Endodermal cell (in vitro differentiated cells): Measurements from ENCODE around the gene GSTO1. TPM values are rescaled to one million over a fixed set of nuclear protein-coding genes. Genes with fewer than 3 reads are reported as not detected.

ENCODE experiments used
- DNase-seq: peaks from one replicate; pipeline ENCODE4 v3.0.0-alpha.2; 2017
- H3K27ac ChIP-seq: 2 replicates; pipeline ENCODE4 v1.5.1; 2013; ENCODE audit warnings: mild to moderate bottlenecking, low read depth, low read length, moderate library complexity
- H3K27me3 ChIP-seq: 2 replicates; pipeline ENCODE4 v1.6.1; 2013; ENCODE audit warnings: mild to moderate bottlenecking, low read length, moderate library complexity; ENCODE audit not compliant: insufficient read depth, control insufficient read depth, poor library complexity, severe bottlenecking
- H3K36me3 ChIP-seq: 2 replicates; pipeline ENCODE4 v1.7.0; 2013; ENCODE audit warnings: mild to moderate bottlenecking, low read length, moderate library complexity; ENCODE audit not compliant: control insufficient read depth, insufficient read depth
- H3K4me1 ChIP-seq: one replicate; pipeline ENCODE4 v1.7.0; 2013; ENCODE audit warnings: low read length; ENCODE audit not compliant: control insufficient read depth, insufficient read depth
- H3K4me3 ChIP-seq: 2 replicates; pipeline ENCODE4 v1.5.1; 2013; ENCODE audit warnings: mild to moderate bottlenecking, low read length, moderate library complexity
- H3K9ac ChIP-seq: 2 replicates; pipeline ENCODE4 v1.6.1; 2013; ENCODE audit warnings: mild to moderate bottlenecking, low read length, moderate library complexity; ENCODE audit not compliant: poor library complexity, severe bottlenecking; ENCODE audit errors: extremely low read depth
- H3K9me3 ChIP-seq: 2 replicates; pipeline ENCODE4 v1.6.1; 2013; ENCODE audit warnings: mild to moderate bottlenecking, low read length, moderate library complexity; ENCODE audit not compliant: control insufficient read depth
- H3K27ac Mint-ChIP-seq: 2 replicates; pipeline ENCODE4 v1.8.0; 2020; ENCODE audit warnings: mixed read lengths
- H3K27me3 Mint-ChIP-seq: 2 replicates; pipeline ENCODE4 v1.8.0; 2021; ENCODE audit warnings: mild to moderate bottlenecking, mixed read lengths; ENCODE audit not compliant: insufficient read depth
- H3K36me3 Mint-ChIP-seq: 2 replicates; pipeline ENCODE4 v1.8.0; 2020; ENCODE audit warnings: low read depth, mixed read lengths
- H3K4me1 Mint-ChIP-seq: 2 replicates; pipeline ENCODE4 v1.8.0; 2020; ENCODE audit warnings: mixed read lengths
- H3K4me3 Mint-ChIP-seq: 2 replicates; pipeline ENCODE4 v1.8.0; 2020; ENCODE audit warnings: mild to moderate bottlenecking, moderate library complexity, mixed read lengths
- H3K9me3 Mint-ChIP-seq: 2 replicates; pipeline ENCODE4 v1.8.0; 2020; ENCODE audit warnings: mild to moderate bottlenecking, mixed read lengths
- CTCF ChIP-seq: fragments of 200-600 bp; sonication (generic); conservative IDR thresholded peaks from 2 replicates; pipeline ENCODE4 v1.5.0; 2021; ENCODE audit warnings: antibody characterized with exemption, mild to moderate bottlenecking
- WGBS, 2 experiments: methylation state at CpG; one replicate each; pipeline versions ENCODE4 v1.1.5 to v1.1.7; 2013; ENCODE audit warnings: missing lambda C conversion rate in 2 of 2, mixed read lengths in 1 of 2; ENCODE audit not compliant: insufficient coverage in 1 of 2, insufficient read length in 1 of 2; 5-methylcytosine and 5-hydroxymethylcytosine counted together
- microRNA-seq: library from miRNA; unstranded; fragments of <30 nt; microRNA quantifications from one replicate; pipeline ENCODE4 v1.2.0, GENCODE V29; 2020; ENCODE audit warnings: borderline microRNAs expressed
- total RNA-seq, 2 donors: library from RNA; stranded (reverse); fragmentation: NEBNext Ultra II Directional in 1 of 2; extraction: Animal tissue kit (Norgen Biotek cat#: 25700) in 1 of 2; gene quantifications; 2 replicates in 1 of 2; 3 replicates in 1 of 2; pipeline ENCODE4 v1.2.1, GENCODE V29; 2021

GSTO1 gene
- total RNA-seq, 2 donors from 2014 or later: 208 to 223 TPM

GRCh38 chr10:104316321-104317099 lies 61.8 kb downstream of the GSTO1 start:
- no peak overlapping the region for H3K27ac Mint-ChIP-seq
- DNase-seq: no peak

More at GRCh38 chr10:104316321-104317099, 61.8 kb downstream of the GSTO1 start:
- no peaks in the 10 kb centered on the region for H3K27me3 ChIP-seq
- H3K36me3 Mint-ChIP-seq: peaks cover 27% of the 10 kb centered on the region
- no peak overlapping the region for H3K9ac ChIP-seq
- WGBS, 2 experiments: 91 to 93% methylated on average over 7 to 9 of the region's 9 CpGs
- H3K27me3 Mint-ChIP-seq: no peaks in the 10 kb centered on the region
- no peak overlapping the region for H3K4me3 Mint-ChIP-seq
- no peaks in the 10 kb centered on the region for H3K9me3 ChIP-seq
- no peak overlapping the region for H3K27ac ChIP-seq
- TF ChIP-seq CTCF: no peak
- H3K36me3 ChIP-seq: peaks cover 32% of the 10 kb centered on the region
- peaks cover 9% of the 10 kb centered on the region for H3K4me1 ChIP-seq
- peaks cover 24% of the 10 kb centered on the region for H3K4me1 Mint-ChIP-seq
- no peak overlapping the region for H3K4me3 ChIP-seq
- no peaks in the 10 kb centered on the region for H3K9me3 Mint-ChIP-seq

Small RNAs within 50 kb of the gene (microRNA-seq; reads per million reads assigned to microRNA genes)
- not detected for gene MIR4482
- not detected for gene MIR609

Other genes starting within 250 kb of the GSTO1 start
- gene COL17A1, start 169.0 kb upstream of the GSTO1 start, total RNA-seq: 1 to 10 TPM; 1.1 to 2.3 TPM
- gene SFR1, start 132.7 kb upstream of the GSTO1 start, total RNA-seq: 10 to 100 TPM in 1 of 2 donors, 1 to 10 TPM in 1; 9.2 to 12.0 TPM
- 1 to 10 TPM; 2.6 to 4.1 TPM for gene CFAP43, start 22.5 kb upstream of the GSTO1 start, total RNA-seq
- 10 to 100 TPM; 17.8 to 18.8 TPM for gene GSTO2, start 14.3 kb downstream of the GSTO1 start, total RNA-seq
- gene ITPRIP, start 83.6 kb downstream of the GSTO1 start, total RNA-seq: 10 to 100 TPM in 1 of 2 donors, 1 to 10 TPM in 1; 9.1 to 11.0 TPM
- under 1 TPM; 0.68 to 0.97 TPM for gene CFAP58, start 98.9 kb downstream of the GSTO1 start, total RNA-seq